B cell (primary cell): ENCODE measurements around the gene NPBWR2. TPM values are rescaled to one million over a fixed set of nuclear protein-coding genes. Genes with fewer than 3 reads are reported as not detected.

Experiments
- ATAC-seq: fragments of 200-7000 bp; cut with Tn5 transposase; one replicate; pipeline ENCODE4 v1.10.0; 2021; ENCODE audit warnings: low read depth, mild to moderate bottlenecking, moderate number of reproducible peaks, moderate library complexity
- CTCF ChIA-PET: fragments of 350-600 bp; sonication (Branson Sonifier 250); formaldehyde crosslinking; loops from one replicate; lab custom pipeline; 2021; ENCODE audit warnings: antibody characterized with exemption, inconsistent platforms; lab: Charles Lee
- POLR2A ChIA-PET: fragments of 350-600 bp; sonication (Branson Sonifier 250); formaldehyde crosslinking; loops from one replicate; lab custom pipeline; 2021; ENCODE audit warnings: antibody characterized with exemption; lab: Charles Lee
- DNase-seq: peaks from one replicate; pipeline ENCODE4 v3.0.0; 2013
- H2AFZ ChIP-seq: 2 replicates; pipeline ENCODE4 v1.6.1; 2012; ENCODE audit warnings: mild to moderate bottlenecking, low read depth, low read length; ENCODE audit not compliant: insufficient read depth, poor library complexity, severe bottlenecking
- H3K27ac ChIP-seq, 2 donors: 1 replicate in 1 of 2; 2 replicates in 1 of 2; pipeline ENCODE4 v1.5.1; 2012 to 2013; ENCODE audit warnings: low read length in 2 of 2, mild to moderate bottlenecking in 2 of 2, moderate library complexity in 1 of 2
- H3K27me3 ChIP-seq, 4 experiments: fragments of 200-600 bp in 1 of 4; sonication (generic) in 1 of 4; replicated peaks in 1 of 4; 1 replicate in 2 of 4; 2 replicates in 2 of 4; pipeline versions ENCODE4 v1.6.1 to v1.7.0; 2013 to 2016; ENCODE audit warnings: low read length in 3 of 4, mild to moderate bottlenecking in 2 of 4, mixed read lengths in 1 of 4, moderate library complexity in 1 of 4; ENCODE audit not compliant: insufficient read depth in 4 of 4, control insufficient read depth in 3 of 4; ENCODE audit errors: control extremely low read depth in 1 of 4
- H3K36me3 ChIP-seq, 2 experiments: replicated peaks in 1 of 2; 1 replicate in 1 of 2; 2 replicates in 1 of 2; pipeline versions ENCODE4 v1.6.1 to v1.7.1; 2013; ENCODE audit warnings: low read length in 1 of 2; ENCODE audit not compliant: insufficient read depth in 2 of 2, control insufficient read depth in 1 of 2; ENCODE audit errors: control extremely low read depth in 1 of 2, extremely low read depth in 1 of 2
- H3K4me1 ChIP-seq, 2 donors: fragments of 200-600 bp in 1 of 2; sonication (generic) in 1 of 2; 1 replicate in 1 of 2; 2 replicates in 1 of 2; pipeline versions ENCODE4 v1.5.1 to v1.6.1; 2013 to 2017; ENCODE audit warnings: low read length in 2 of 2; ENCODE audit not compliant: control insufficient read depth in 2 of 2, insufficient read depth in 2 of 2
- H3K4me2 ChIP-seq: replicated peaks from 2 replicates; pipeline ENCODE3; 2012; ENCODE audit warnings: mild to moderate bottlenecking, low read depth, low read length; ENCODE audit not compliant: poor library complexity, severe bottlenecking
- H3K4me3 ChIP-seq, 5 experiments: fragments of 200-600 bp in 1 of 5; sonication (generic) in 1 of 5; 1 replicate in 3 of 5; 2 replicates in 2 of 5; pipeline versions ENCODE4 v1.5.1 to v1.7.0; 2011 to 2016; ENCODE audit warnings: low read length in 4 of 5, mild to moderate bottlenecking in 4 of 5, low read depth in 2 of 5, control low read depth in 1 of 5, moderate library complexity in 1 of 5; ENCODE audit not compliant: insufficient read depth in 1 of 5; ENCODE audit errors: control extremely low read depth in 1 of 5, extremely low read depth in 1 of 5
- H3K79me2 ChIP-seq: fragments of 200-600 bp; sonication (generic); one replicate; pipeline ENCODE4 v1.6.0; 2016; ENCODE audit warnings: low read length; ENCODE audit not compliant: control insufficient read depth, insufficient read depth
- H3K9ac ChIP-seq: fragments of 200-600 bp; sonication (generic); 2 replicates; pipeline ENCODE4 v1.6.1; 2017; ENCODE audit warnings: mild to moderate bottlenecking, low read length, moderate library complexity
- H3K9me3 ChIP-seq, 3 donors: one replicate each; pipeline versions ENCODE4 v1.6.1 to v1.7.1; 2013; ENCODE audit warnings: low read length in 2 of 3; ENCODE audit not compliant: control insufficient read depth in 2 of 3, insufficient read depth in 1 of 3; ENCODE audit errors: control extremely low read depth in 1 of 3
- H4K20me1 ChIP-seq: 2 replicates; pipeline ENCODE4 v1.6.0; 2012; ENCODE audit warnings: mild to moderate bottlenecking, low read length; ENCODE audit not compliant: insufficient read depth, control insufficient read depth, poor library complexity, severe bottlenecking
- H3K27ac Mint-ChIP-seq: one replicate; pipeline ENCODE4 v1.8.0; 2021; ENCODE audit warnings: mixed read lengths
- H3K27me3 Mint-ChIP-seq: one replicate; pipeline ENCODE4 v1.8.0; 2021; ENCODE audit warnings: mixed read lengths
- H3K4me1 Mint-ChIP-seq: one replicate; pipeline ENCODE4 v1.8.0; 2021; ENCODE audit warnings: mixed read lengths
- H3K4me3 Mint-ChIP-seq: one replicate; pipeline ENCODE4 v1.8.0; 2021; ENCODE audit warnings: mixed read lengths
- H3K9me3 Mint-ChIP-seq: one replicate; pipeline ENCODE4 v1.8.0; 2022; ENCODE audit warnings: mixed read lengths; ENCODE audit not compliant: insufficient read depth
- CTCF ChIP-seq: fragments of 200-600 bp; IDR thresholded peaks from one replicate; pipeline ENCODE4 v1.8.0; 2022; ENCODE audit warnings: antibody characterized with exemption, mild to moderate bottlenecking
- EZH2 ChIP-seq: IDR thresholded peaks from 2 replicates; pipeline ENCODE4 v1.6.1; 2012; ENCODE audit warnings: borderline replicate concordance, low read depth, mild to moderate bottlenecking, moderate library complexity, low read length; ENCODE audit not compliant: insufficient read depth, poor library complexity, severe bottlenecking
- WGBS: methylation state at CpG from one replicate; pipeline ENCODE4 v1.1.5; 2013; ENCODE audit warnings: missing lambda C conversion rate; ENCODE audit not compliant: insufficient coverage; 5-methylcytosine and 5-hydroxymethylcytosine counted together
- intact Hi-C: fragments of 100-400 bp; cut with micrococcal nuclease; formaldehyde crosslinking; loops from one replicate; pipeline ENCODE4 v1.10.0; 2022
- polyA plus RNA-seq: library from polyadenylated mRNA; depleted of rRNA; stranded (reverse); fragments of >200 nt; gene quantifications from 2 replicates; pipeline ENCODE4 v1.2.3, GENCODE V29; 2012
- total RNA-seq, 2 donors: library from RNA; stranded (reverse); fragments of 120-200 nt in 1 of 2; gene quantifications; 1 replicate in 1 of 2; 2 replicates in 1 of 2; pipeline versions ENCODE4 v1.2.3 to v1.2.4, GENCODE V29; 2013 to 2022

Gene NPBWR2
- total and polyA plus RNA-seq, 2 donors (not counting 1 experiment from before 2014, with no cell fraction given) = 0.21 TPM; not detected in 1

DNA sequence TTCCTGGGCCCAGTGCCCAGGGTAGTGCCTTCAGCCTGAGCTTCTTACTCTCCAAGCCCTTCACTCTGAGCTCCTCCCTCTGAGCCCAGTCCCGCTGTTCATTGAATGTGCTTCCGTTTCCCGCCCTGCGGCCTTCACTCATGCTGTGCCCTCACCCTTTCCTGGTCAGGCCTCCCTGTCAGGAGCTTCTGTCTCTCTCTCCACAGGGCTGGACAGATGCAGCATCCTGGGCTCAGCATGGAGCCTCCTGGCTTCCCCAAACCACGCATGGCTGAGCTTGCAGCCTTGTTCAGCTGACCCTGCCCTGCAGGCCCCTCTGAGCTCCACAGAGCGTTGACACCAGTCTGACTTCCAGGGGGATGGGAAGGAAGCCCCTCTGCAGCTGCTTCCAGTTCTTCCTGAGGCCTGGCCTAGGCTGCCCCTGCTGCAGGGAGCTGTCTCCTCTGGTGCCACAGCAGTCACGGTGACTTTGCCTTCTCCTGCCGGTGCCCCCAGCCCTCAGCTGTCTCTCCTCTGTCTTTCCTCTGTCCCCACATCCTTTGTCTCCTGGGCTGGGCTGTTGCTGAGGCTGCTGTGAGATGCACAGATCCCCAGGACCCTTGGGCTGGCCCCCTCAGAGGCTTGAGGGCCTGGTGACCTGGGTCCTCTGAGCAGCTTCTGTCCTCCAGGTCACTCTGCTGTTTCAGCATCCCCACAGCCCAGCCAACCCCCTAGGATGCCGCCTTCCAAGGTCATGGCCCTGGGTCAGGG lies 48.9 kb upstream of the NPBWR2 start:
- WGBS = 84% methylated on average over 8 of the region's 9 CpGs
- no peak for TF ChIP-seq CTCF
- Histone ChIP-seq H3K27ac (no peak overlapping the region), H3K9me3 (peaks cover 0 to 8% (median 0%) of the 10 kb centered on the region in 3 donors), H3K9ac (no peak overlapping the region), H3K36me3 (no peaks in the 10 kb centered on the region), H3K79me2 (no peaks in the 10 kb centered on the region), H3K4me2 (no peak overlapping the region), H3K4me3 (no peak overlapping the region), H3K27me3 (peaks cover 0 to 22% (median 2%) of the 10 kb centered on the region in 4 experiments), H4K20me1 (no peaks in the 10 kb centered on the region), H3K4me1 (no peaks in the 10 kb centered on the region), H2AFZ (no peak overlapping the region)
- POLR2A ChIA-PET = no interaction called here
- H3K9me3 Mint-ChIP-seq = no peaks in the 10 kb centered on the region
- H3K27me3 Mint-ChIP-seq = peaks cover 25% of the 10 kb centered on the region
- intact Hi-C loops = no loop called here
- ATAC-seq (no peak), DNase-seq (no peak)
- no peaks in the 10 kb centered on the region for H3K4me1 Mint-ChIP-seq
- CTCF ChIA-PET = no interaction called here
- H3K4me3 Mint-ChIP-seq = no peak overlapping the region
- H3K27ac Mint-ChIP-seq = no peak overlapping the region

GRCh38 chr20:64155258-64156135 lies 48.1 kb upstream of the NPBWR2 start:
- intact Hi-C loops = no loop called here
- Mint-ChIP-seq H3K9me3 (no peaks in the 10 kb centered on the region), H3K27me3 (peaks cover 17% of the 10 kb centered on the region), H3K4me1 (no peaks in the 10 kb centered on the region), H3K27ac (no peak overlapping the region), H3K4me3 (no peak overlapping the region)
- WGBS = 90% methylated on average over 22 of the region's 22 CpGs
- Histone ChIP-seq H4K20me1 (no peaks in the 10 kb centered on the region), H2AFZ (no peak overlapping the region), H3K9ac (no peak overlapping the region), H3K79me2 (no peaks in the 10 kb centered on the region), H3K9me3 (peaks cover 0 to 8% (median 0%) of the 10 kb centered on the region in 3 donors), H3K4me2 (no peak overlapping the region), H3K4me3 (no peak overlapping the region), H3K27me3 (peaks cover 0 to 14% (median 2%) of the 10 kb centered on the region in 4 experiments), H3K4me1 (no peaks in the 10 kb centered on the region), H3K36me3 (no peaks in the 10 kb centered on the region), H3K27ac (no peak overlapping the region)
- POLR2A ChIA-PET = no interaction called here
- CTCF ChIA-PET = no interaction called here
- TF ChIP-seq EZH2 = no peak
- no peak for TF ChIP-seq CTCF
- DNase-seq (no peak), ATAC-seq (no peak)
